HFFc6 (cell line): Measurements from ENCODE around the gene FAM227A. TPM values are rescaled to one million over a fixed set of nuclear protein-coding genes. Genes with fewer than 3 reads are reported as not detected.
A peak's percentile ranks its signal among the peaks of the same experiment; 100 is the strongest.
"Not testable (repeated sequence)": the region's sequence is repeated elsewhere in the genome, so short reads cannot be mapped to it uniquely, and the experiment has no call there.

Experiments
- DNase-seq: peaks from one replicate; pipeline ENCODE4 v3.0.0-alpha.2; 2018
- H3K27ac Mint-ChIP-seq: 2 replicates; pipeline ENCODE4 v1.8.0; 2020; ENCODE audit warnings: mild to moderate bottlenecking, mixed read lengths
- H3K27me3 Mint-ChIP-seq: 2 replicates; pipeline ENCODE4 v1.8.0; 2021; ENCODE audit warnings: mild to moderate bottlenecking, moderate library complexity, mixed read lengths; ENCODE audit not compliant: insufficient read depth
- H3K36me3 Mint-ChIP-seq: 2 replicates; pipeline ENCODE4 v1.8.0; 2021; ENCODE audit warnings: low read depth, mixed read lengths
- H3K4me1 Mint-ChIP-seq: 2 replicates; pipeline ENCODE4 v1.8.0; 2020; ENCODE audit warnings: low read depth, mixed read lengths
- H3K4me3 Mint-ChIP-seq: 2 replicates; pipeline ENCODE4 v1.8.0; 2020; ENCODE audit warnings: mild to moderate bottlenecking, moderate library complexity, mixed read lengths
- H3K9me3 Mint-ChIP-seq: 2 replicates; pipeline ENCODE4 v1.8.0; 2020; ENCODE audit warnings: mild to moderate bottlenecking, mixed read lengths
- total RNA-seq, 6 experiments: library from RNA; stranded (reverse); fragmentation: NEBNext Ultra II Directional; extraction: Animal tissue kit (Norgen Biotek cat#: 25700); gene quantifications; 2 replicates in 1 of 6; 3 replicates in 5 of 6; pipeline ENCODE4 v1.2.3, GENCODE V29; 2021
- TF ChIP-seq, protein P1 (sequence below): fragments of 200-600 bp; sonication (generic); IDR thresholded peaks from 2 replicates; pipeline ENCODE4 v1.5.0; 2021; ENCODE audit warnings: antibody characterized with exemption, mild to moderate bottlenecking

The FAM227A gene
- total RNA-seq, 6 experiments from 2014 or later = 0.41 to 0.88 (median 0.80) TPM

DNA sequence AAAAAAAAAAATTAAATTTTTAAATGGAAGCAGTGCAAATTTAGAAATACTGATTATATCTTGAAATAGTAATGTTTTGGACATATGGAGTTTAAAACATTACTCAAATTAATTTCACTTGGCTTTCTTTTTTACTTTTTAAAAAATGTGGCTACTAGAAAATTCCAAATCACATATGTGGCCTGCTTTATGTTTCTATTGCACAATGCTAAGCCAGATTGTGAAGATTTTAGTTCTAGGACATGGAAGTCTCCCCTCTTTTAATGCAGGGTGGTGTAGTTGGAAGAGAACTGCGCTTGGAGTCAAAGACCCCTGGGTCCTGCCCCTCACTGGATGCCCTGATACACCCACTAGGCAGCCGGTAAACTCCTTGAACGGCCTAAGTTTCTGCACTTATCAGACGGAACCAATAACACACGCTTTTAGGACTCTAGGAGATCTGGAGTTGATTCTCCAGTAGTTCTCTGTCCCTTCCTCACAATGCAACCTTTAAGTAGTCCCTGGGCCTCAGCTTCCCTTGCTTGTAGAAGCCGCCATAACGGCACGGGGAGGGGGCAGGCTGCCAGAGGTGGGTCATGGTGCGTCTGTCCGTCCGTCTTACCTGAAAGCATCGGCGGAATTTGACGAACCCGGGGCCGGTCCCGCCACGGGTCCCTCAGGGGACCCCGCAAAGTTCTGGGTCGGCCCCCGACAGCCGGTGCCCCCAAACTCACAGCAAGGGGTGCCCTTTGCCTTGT, 505 bp downstream of the FAM227A start:
- H3K9me3 Mint-ChIP-seq = no peaks in the 10 kb centered on the region
- H3K27me3 Mint-ChIP-seq = no peaks in the 10 kb centered on the region; the same call in 1 of the 2 replicates

DNA sequence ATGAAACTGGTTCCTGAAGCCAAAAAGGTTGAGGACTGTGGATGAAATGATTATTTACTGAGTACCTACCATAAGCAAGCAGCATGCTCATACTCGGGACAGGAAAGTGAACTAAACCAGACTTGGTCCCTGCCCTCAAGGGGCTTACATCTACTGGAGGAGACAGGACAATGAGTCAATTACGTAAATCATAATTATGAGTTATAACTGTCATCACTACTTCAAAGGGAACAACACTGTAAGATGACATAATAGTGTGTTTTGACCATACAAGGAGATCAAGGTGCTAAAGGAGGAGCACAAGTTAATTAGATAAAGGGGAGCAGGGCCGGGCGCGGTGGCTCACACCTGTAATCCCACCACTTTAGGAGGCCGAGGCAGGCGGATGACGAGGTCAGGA, 2.5 kb downstream of the FAM227A start:
- H3K27me3 Mint-ChIP-seq = no peaks in the 10 kb centered on the region; the same call in 1 of the 2 replicates
- H3K4me3 Mint-ChIP-seq = no peak overlapping the region
- TF ChIP-seq, protein P1, sequence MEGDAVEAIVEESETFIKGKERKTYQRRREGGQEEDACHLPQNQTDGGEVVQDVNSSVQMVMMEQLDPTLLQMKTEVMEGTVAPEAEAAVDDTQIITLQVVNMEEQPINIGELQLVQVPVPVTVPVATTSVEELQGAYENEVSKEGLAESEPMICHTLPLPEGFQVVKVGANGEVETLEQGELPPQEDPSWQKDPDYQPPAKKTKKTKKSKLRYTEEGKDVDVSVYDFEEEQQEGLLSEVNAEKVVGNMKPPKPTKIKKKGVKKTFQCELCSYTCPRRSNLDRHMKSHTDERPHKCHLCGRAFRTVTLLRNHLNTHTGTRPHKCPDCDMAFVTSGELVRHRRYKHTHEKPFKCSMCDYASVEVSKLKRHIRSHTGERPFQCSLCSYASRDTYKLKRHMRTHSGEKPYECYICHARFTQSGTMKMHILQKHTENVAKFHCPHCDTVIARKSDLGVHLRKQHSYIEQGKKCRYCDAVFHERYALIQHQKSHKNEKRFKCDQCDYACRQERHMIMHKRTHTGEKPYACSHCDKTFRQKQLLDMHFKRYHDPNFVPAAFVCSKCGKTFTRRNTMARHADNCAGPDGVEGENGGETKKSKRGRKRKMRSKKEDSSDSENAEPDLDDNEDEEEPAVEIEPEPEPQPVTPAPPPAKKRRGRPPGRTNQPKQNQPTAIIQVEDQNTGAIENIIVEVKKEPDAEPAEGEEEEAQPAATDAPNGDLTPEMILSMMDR = no peak
- DNase-seq = no peak
- H3K9me3 Mint-ChIP-seq = no peaks in the 10 kb centered on the region
- no peak overlapping the region for H3K27ac Mint-ChIP-seq
- H3K4me1 Mint-ChIP-seq = peaks cover 17% of the 10 kb centered on the region
- H3K36me3 Mint-ChIP-seq = no peaks in the 10 kb centered on the region

More for the DNA sequence above, 505 bp downstream of the FAM227A start:
- Mint-ChIP-seq H3K27ac (peak overlapping the region; percentile 100), H3K36me3 (no peaks in the 10 kb centered on the region), H3K4me1 (peaks cover 17% of the 10 kb centered on the region), H3K4me3 (peak overlapping the region; percentile 94)
- TF ChIP-seq, protein P1 = no peak
- DNase-seq = no peak

DNA sequence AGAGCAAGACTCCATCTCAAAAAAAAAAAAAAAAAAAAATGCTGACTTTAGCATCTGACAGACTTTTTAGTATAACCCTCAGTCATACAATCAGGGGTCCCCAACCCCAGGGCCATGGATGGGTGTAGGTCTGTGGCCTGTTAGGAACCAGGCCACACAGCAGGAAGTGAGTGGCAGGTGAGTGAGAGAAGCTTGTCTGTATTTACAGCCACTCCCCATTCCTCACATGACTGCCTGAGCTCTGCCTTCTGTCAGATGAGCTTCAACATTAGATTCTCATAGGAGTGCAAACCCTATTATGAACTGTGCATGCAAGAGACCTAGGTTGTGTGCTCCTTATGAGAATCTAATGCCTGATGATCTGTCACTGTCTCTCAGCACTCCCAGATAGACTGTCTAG, 3.3 kb downstream of the FAM227A start:
- TF ChIP-seq, protein P1 = no peak
- Mint-ChIP-seq H3K9me3 (no peaks in the 10 kb centered on the region), H3K27ac (no peak overlapping the region), H3K4me3 (no peak overlapping the region), H3K4me1 (peaks cover 17% of the 10 kb centered on the region), H3K27me3 (no peaks in the 10 kb centered on the region; the same call in 1 of the 2 replicates), H3K36me3 (no peaks in the 10 kb centered on the region)
- no peak for DNase-seq

DNA sequence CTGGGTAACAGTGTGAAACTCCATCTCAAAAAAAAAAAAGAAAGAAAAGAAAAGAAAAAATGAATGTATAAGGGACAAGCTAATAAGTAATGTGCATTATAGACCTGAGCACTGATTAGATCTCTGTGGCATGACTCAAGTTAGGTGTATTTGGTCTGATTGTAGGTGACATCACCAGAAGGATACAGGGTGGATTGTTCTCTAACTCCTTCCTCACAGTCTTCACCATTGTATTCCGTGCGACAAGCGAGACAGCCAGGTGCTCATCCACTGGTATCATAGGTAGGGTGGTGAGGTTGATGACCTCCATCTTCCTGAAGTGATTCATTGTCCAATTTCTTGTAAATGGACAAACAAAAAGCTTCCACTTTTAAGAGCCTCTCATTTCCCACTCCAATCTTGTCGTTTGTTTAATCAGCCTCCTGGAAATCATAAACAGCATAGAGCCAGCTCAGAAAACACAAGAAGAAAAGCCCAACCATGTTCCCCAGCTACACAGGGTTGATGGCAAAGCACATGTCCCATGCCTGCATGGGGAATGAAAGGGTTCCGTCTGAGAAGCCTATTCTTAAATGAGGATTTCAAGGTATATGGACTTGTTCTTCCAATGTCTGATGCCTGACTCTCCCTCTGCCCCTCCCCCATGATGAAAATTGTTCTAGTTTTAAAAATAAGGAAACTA, 6.2 kb downstream of the FAM227A start:
- Mint-ChIP-seq H3K36me3 (no peaks in the 10 kb centered on the region), H3K4me1 (peaks cover 4% of the 10 kb centered on the region; the same call in 1 of the 2 replicates), H3K27me3 (no peaks in the 10 kb centered on the region; the same call in 1 of the 2 replicates), H3K9me3 (no peaks in the 10 kb centered on the region), H3K4me3 (no peak overlapping the region), H3K27ac (no peak overlapping the region)
- TF ChIP-seq, protein P1 = no peak
- no peak for DNase-seq

DNA sequence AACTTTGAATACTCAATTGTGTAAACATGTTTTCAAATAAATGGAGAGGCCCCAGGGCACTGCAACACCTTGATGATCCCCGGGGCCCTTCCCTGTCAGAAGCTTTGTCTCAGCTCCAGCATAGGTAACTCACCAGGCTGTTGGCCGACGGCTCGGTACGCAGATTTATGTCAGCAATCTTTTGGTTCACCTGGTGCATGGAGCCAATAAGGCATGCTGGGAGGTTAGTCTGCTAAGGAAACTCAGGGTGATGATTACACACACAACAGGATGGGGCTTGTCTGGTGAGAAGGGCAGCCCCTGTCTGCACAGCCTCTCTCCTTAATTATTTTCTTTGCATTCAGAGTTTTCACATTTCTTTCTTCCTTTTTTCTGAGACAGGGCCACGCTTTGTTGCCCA, 10.8 kb downstream of the FAM227A start:
- Mint-ChIP-seq H3K4me1 (0 out of 2 replicates have a peak, but pooled peaks cover 5% of the 10 kb centered on the region), H3K9me3 (no peaks in the 10 kb centered on the region), H3K36me3 (no peaks in the 10 kb centered on the region; the same call in 1 of the 2 replicates), H3K4me3 (no peak overlapping the region), H3K27me3 (no peaks in the 10 kb centered on the region; the same call in 1 of the 2 replicates), H3K27ac (no peak overlapping the region)
- no peak for DNase-seq
- TF ChIP-seq, protein P1 = no peak

DNA sequence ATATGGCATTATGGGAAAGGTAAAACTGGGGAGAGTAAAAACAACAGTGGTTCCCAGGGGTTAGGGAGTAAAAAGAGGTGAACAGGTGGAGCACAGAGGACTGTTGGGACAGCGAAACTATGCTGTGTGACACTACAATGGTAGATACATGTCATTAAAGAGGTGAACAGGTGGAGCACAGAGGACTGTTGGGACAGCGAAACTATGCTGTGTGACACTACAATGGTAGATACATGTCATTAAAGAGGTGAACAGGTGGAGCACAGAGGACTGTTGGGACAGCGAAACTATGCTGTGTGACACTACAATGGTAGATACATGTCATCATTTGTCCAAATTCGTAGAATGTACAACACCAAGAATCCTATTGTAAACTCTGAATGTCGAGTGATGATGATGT, 11.9 kb downstream of the FAM227A start:
- H3K4me1 Mint-ChIP-seq, DNase-seq, H3K27ac Mint-ChIP-seq, H3K36me3 Mint-ChIP-seq, H3K27me3 Mint-ChIP-seq, H3K9me3 Mint-ChIP-seq, H3K4me3 Mint-ChIP-seq: not testable (repeated sequence)
